ENCODE measurements around the gene INPP4B. TPM values are rescaled to one million over a fixed set of nuclear protein-coding genes. Genes with fewer than 3 reads are reported as not detected.

INPP4B gene
- total RNA-seq, 2 experiments from 2014 or later: 43.7 to 44.7 TPM

GRCh38 chr4:142292231-142292630, 553.9 kb downstream of the INPP4B start:
- Mint-ChIP-seq H3K9me3 (ENCODE audit: insufficient read depth) (no peaks in the 10 kb centered on the region), H3K27ac (no peak overlapping the region), H3K4me3 (no peak overlapping the region), H3K27me3 (ENCODE audit: low read depth) (no peaks in the 10 kb centered on the region), H3K36me3 (ENCODE audit: low read depth) (peaks cover 43% of the 10 kb centered on the region), H3K4me1 (ENCODE audit: low read depth) (peaks cover 12% of the 10 kb centered on the region)
- DNase-seq: no peak
- ChIA-PET POLR2A (no interaction called here), CTCF (interaction anchor here (0.6 to 2.6 kb wide), 2 partner anchors 9 to 11 kb away, joined by 3 to 13 read pairs; no protein-coding TSS in a partner anchor)
- ATAC-seq: no peak

GRCh38 chr4:142291299-142292050, 554.6 kb downstream of the INPP4B start:
- Mint-ChIP-seq H3K27me3 (ENCODE audit: low read depth) (no peaks in the 10 kb centered on the region), H3K36me3 (ENCODE audit: low read depth) (peaks cover 39% of the 10 kb centered on the region), H3K4me3 (no peak overlapping the region), H3K27ac (no peak overlapping the region), H3K4me1 (ENCODE audit: low read depth) (peaks cover 12% of the 10 kb centered on the region), H3K9me3 (ENCODE audit: insufficient read depth) (no peaks in the 10 kb centered on the region)
- ATAC-seq: no peak
- no peak for DNase-seq
- ChIA-PET CTCF (interaction anchor here (0.6 to 2.6 kb wide), 3 partner anchors 9 to 22 kb away, joined by 3 to 13 read pairs (median 3); no protein-coding TSS in a partner anchor), POLR2A (no interaction called here)

- Mint-ChIP-seq H3K4me3 (no peak overlapping the region), H3K27ac (no peak overlapping the region), H3K27me3 (ENCODE audit: low read depth) (no peaks in the 10 kb centered on the region), H3K4me1 (ENCODE audit: low read depth) (no peaks in the 10 kb centered on the region), H3K36me3 (ENCODE audit: low read depth) (peaks cover 18% of the 10 kb centered on the region), H3K9me3 (ENCODE audit: insufficient read depth) (no peaks in the 10 kb centered on the region)
- no peak for DNase-seq
- CTCF ChIA-PET: no interaction called here
- POLR2A ChIA-PET: no interaction called here
- no peak for ATAC-seq
These were observed 558.7 kb downstream of the INPP4B start for GRCh38 chr4:142287371-142287770.

- DNase-seq (no peak), ATAC-seq (no peak)
- ChIA-PET CTCF (interaction anchor here (0.9 to 3.2 kb wide), 2 partner anchors 10 to 22 kb away, joined by 3 to 20 read pairs; no protein-coding TSS in a partner anchor), POLR2A (no interaction called here)
- H3K4me3 Mint-ChIP-seq: no peak overlapping the region
- peaks cover 6% of the 10 kb centered on the region for H3K4me1 Mint-ChIP-seq (ENCODE audit: low read depth)
- no peaks in the 10 kb centered on the region for H3K27me3 Mint-ChIP-seq (ENCODE audit: low read depth)
- H3K36me3 Mint-ChIP-seq (ENCODE audit: low read depth): peaks cover 9% of the 10 kb centered on the region
- no peaks in the 10 kb centered on the region for H3K9me3 Mint-ChIP-seq (ENCODE audit: insufficient read depth)
- no peak overlapping the region for H3K27ac Mint-ChIP-seq
These were observed 560.9 kb downstream of the INPP4B start for GRCh38 chr4:142285222-142285583.

- DNase-seq: no peak
- peaks cover 5% of the 10 kb centered on the region for H3K36me3 Mint-ChIP-seq (ENCODE audit: low read depth)
- no peak for ATAC-seq
- no peaks in the 10 kb centered on the region for H3K27me3 Mint-ChIP-seq (ENCODE audit: low read depth)
- no peak overlapping the region for H3K4me3 Mint-ChIP-seq
- no peaks in the 10 kb centered on the region for H3K9me3 Mint-ChIP-seq (ENCODE audit: insufficient read depth)
- H3K4me1 Mint-ChIP-seq (ENCODE audit: low read depth): peaks cover 6% of the 10 kb centered on the region
- H3K27ac Mint-ChIP-seq: no peak overlapping the region
- ChIA-PET CTCF (interaction anchor here (0.9 to 3.4 kb wide), 4 partner anchors 10 to 69 kb away, joined by 3 to 24 read pairs (median 12); no protein-coding TSS in a partner anchor), POLR2A (no interaction called here)
These were observed 561.5 kb downstream of the INPP4B start for GRCh38 chr4:142284402-142285221.

GRCh38 chr4:142282870-142283431, 563.1 kb downstream of the INPP4B start:
- H3K27ac Mint-ChIP-seq: no peak overlapping the region
- ATAC-seq: no peak
- H3K36me3 Mint-ChIP-seq (ENCODE audit: low read depth): no peaks in the 10 kb centered on the region
- no peaks in the 10 kb centered on the region for H3K27me3 Mint-ChIP-seq (ENCODE audit: low read depth)
- H3K4me1 Mint-ChIP-seq (ENCODE audit: low read depth): peaks cover 6% of the 10 kb centered on the region
- CTCF ChIA-PET: interaction anchor here (0.7 to 3.4 kb wide), 23 partner anchors 9 to 335 kb away, joined by 3 to 24 read pairs (median 4); no protein-coding TSS in a partner anchor
- DNase-seq: no peak
- POLR2A ChIA-PET: no interaction called here
- H3K9me3 Mint-ChIP-seq (ENCODE audit: insufficient read depth): no peaks in the 10 kb centered on the region
- H3K4me3 Mint-ChIP-seq: no peak overlapping the region

GRCh38 chr4:142281999-142282398, 564.1 kb downstream of the INPP4B start:
- no peaks in the 10 kb centered on the region for H3K27me3 Mint-ChIP-seq (ENCODE audit: low read depth)
- peaks cover 6% of the 10 kb centered on the region for H3K4me1 Mint-ChIP-seq (ENCODE audit: low read depth)
- ChIA-PET POLR2A (no interaction called here), CTCF (interaction anchor here (0.8 to 3.4 kb wide), 9 partner anchors 8 to 72 kb away, joined by 3 to 24 read pairs (median 8); no protein-coding TSS in a partner anchor)
- no peaks in the 10 kb centered on the region for H3K9me3 Mint-ChIP-seq (ENCODE audit: insufficient read depth)
- H3K27ac Mint-ChIP-seq: no peak overlapping the region
- DNase-seq (no peak), ATAC-seq (no peak)
- no peak overlapping the region for H3K4me3 Mint-ChIP-seq
- H3K36me3 Mint-ChIP-seq (ENCODE audit: low read depth): peaks cover 7% of the 10 kb centered on the region

GRCh38 chr4:142278663-142279062, 567.4 kb downstream of the INPP4B start:
- Mint-ChIP-seq H3K4me1 (ENCODE audit: low read depth) (peaks cover 6% of the 10 kb centered on the region), H3K36me3 (ENCODE audit: low read depth) (peaks cover 7% of the 10 kb centered on the region), H3K4me3 (no peak overlapping the region), H3K27me3 (ENCODE audit: low read depth) (no peaks in the 10 kb centered on the region), H3K9me3 (ENCODE audit: insufficient read depth) (no peaks in the 10 kb centered on the region), H3K27ac (no peak overlapping the region)
- DNase-seq (no peak), ATAC-seq (no peak)
- ChIA-PET CTCF (no interaction called here), POLR2A (no interaction called here)

- Mint-ChIP-seq H3K9me3 (ENCODE audit: insufficient read depth) (no peaks in the 10 kb centered on the region), H3K36me3 (ENCODE audit: low read depth) (peaks cover 7% of the 10 kb centered on the region), H3K27me3 (ENCODE audit: low read depth) (no peaks in the 10 kb centered on the region), H3K4me3 (no peak overlapping the region), H3K27ac (no peak overlapping the region), H3K4me1 (ENCODE audit: low read depth) (peaks cover 6% of the 10 kb centered on the region)
- ChIA-PET CTCF (no interaction called here), POLR2A (no interaction called here)
- no peak for DNase-seq
- ATAC-seq: no peak
These were observed 567.9 kb downstream of the INPP4B start for GRCh38 chr4:142278171-142278570.

- no peak for ATAC-seq
- CTCF ChIA-PET: interaction anchor here (1.2 to 2.2 kb wide), 2 partner anchors 8 to 9 kb away, joined by 3 to 15 read pairs; no protein-coding TSS in a partner anchor
- peaks cover 24% of the 10 kb centered on the region for H3K36me3 Mint-ChIP-seq (ENCODE audit: low read depth)
- no peaks in the 10 kb centered on the region for H3K27me3 Mint-ChIP-seq (ENCODE audit: low read depth)
- no peaks in the 10 kb centered on the region for H3K9me3 Mint-ChIP-seq (ENCODE audit: insufficient read depth)
- POLR2A ChIA-PET: no interaction called here
- H3K4me3 Mint-ChIP-seq: no peak overlapping the region
- DNase-seq: no peak
- H3K27ac Mint-ChIP-seq: no peak overlapping the region
- no peaks in the 10 kb centered on the region for H3K4me1 Mint-ChIP-seq (ENCODE audit: low read depth)
These were observed 572.0 kb downstream of the INPP4B start for GRCh38 chr4:142274137-142274536.

- Mint-ChIP-seq H3K4me1 (ENCODE audit: low read depth) (no peaks in the 10 kb centered on the region), H3K27me3 (ENCODE audit: low read depth) (no peaks in the 10 kb centered on the region), H3K27ac (no peak overlapping the region), H3K4me3 (no peak overlapping the region), H3K9me3 (ENCODE audit: insufficient read depth) (no peaks in the 10 kb centered on the region), H3K36me3 (ENCODE audit: low read depth) (peaks cover 31% of the 10 kb centered on the region)
- DNase-seq (no peak), ATAC-seq (no peak)
- ChIA-PET POLR2A (no interaction called here), CTCF (interaction anchor here (1.5 kb wide), 1 partner anchor 11 kb away, joined by 5 read pairs; no protein-coding TSS in a partner anchor)
These were observed 573.6 kb downstream of the INPP4B start for GRCh38 chr4:142272452-142272851.

- Mint-ChIP-seq H3K4me3 (no peak overlapping the region), H3K27me3 (ENCODE audit: low read depth) (no peaks in the 10 kb centered on the region), H3K27ac (no peak overlapping the region), H3K4me1 (ENCODE audit: low read depth) (no peaks in the 10 kb centered on the region), H3K36me3 (ENCODE audit: low read depth) (peaks cover 29% of the 10 kb centered on the region), H3K9me3 (ENCODE audit: insufficient read depth) (no peaks in the 10 kb centered on the region)
- ChIA-PET CTCF (interaction anchor here (1.5 kb wide), 1 partner anchor 11 kb away, joined by 5 read pairs; no protein-coding TSS in a partner anchor), POLR2A (no interaction called here)
- DNase-seq (no peak), ATAC-seq (no peak)
These were observed 574.3 kb downstream of the INPP4B start for GRCh38 chr4:142271832-142272231.
